H9 (cell line): ENCODE measurements around the gene PDLIM7. TPM values are rescaled to one million over a fixed set of nuclear protein-coding genes. Genes with fewer than 3 reads are reported as not detected.

Experiments used
- DNase-seq: peaks from one replicate; pipeline ENCODE4 v3.0.0-alpha.2; 2017
- H2AFZ ChIP-seq: one replicate; pipeline ENCODE4 v1.6.1; 2013; ENCODE audit warnings: mild to moderate bottlenecking, low read length, control low read depth, moderate library complexity
- H2AK5ac ChIP-seq: 2 replicates; pipeline ENCODE4 v1.6.1; 2013; ENCODE audit warnings: low read length, control low read depth, mixed read lengths; ENCODE audit not compliant: insufficient read length
- H2BK120ac ChIP-seq: one replicate; pipeline ENCODE4 v1.6.1; 2013; ENCODE audit warnings: low read depth, mild to moderate bottlenecking, low read length, control low read depth, inconsistent platforms; ENCODE audit not compliant: poor library complexity, severe bottlenecking
- H2BK12ac ChIP-seq: 2 replicates; pipeline ENCODE4 v1.6.1; 2013; ENCODE audit warnings: low read length, control low read depth, mixed read lengths, low read depth; ENCODE audit not compliant: insufficient read length
- H2BK15ac ChIP-seq: 2 replicates; pipeline ENCODE4 v1.6.1; 2013; ENCODE audit warnings: low read depth, low read length, control low read depth
- H2BK20ac ChIP-seq: one replicate; pipeline ENCODE4 v1.6.1; 2013; ENCODE audit warnings: low read depth, mild to moderate bottlenecking, low read length, control low read depth, inconsistent platforms; ENCODE audit not compliant: poor library complexity, severe bottlenecking
- H2BK5ac ChIP-seq: 2 replicates; pipeline ENCODE4 v1.6.1; 2013; ENCODE audit warnings: low read length, control low read depth, mixed read lengths; ENCODE audit not compliant: insufficient read length
- H3K14ac ChIP-seq: 2 replicates; pipeline ENCODE4 v1.6.1; 2013; ENCODE audit warnings: low read length, control low read depth; ENCODE audit not compliant: insufficient read depth
- H3K18ac ChIP-seq: 2 replicates; pipeline ENCODE4 v1.6.1; 2013; ENCODE audit warnings: low read depth, mild to moderate bottlenecking, mixed read lengths, low read length, control low read depth; ENCODE audit not compliant: insufficient read length
- H3K23ac ChIP-seq: 2 replicates; pipeline ENCODE4 v1.6.1; 2013; ENCODE audit warnings: low read length, control low read depth, mixed read lengths, low read depth; ENCODE audit not compliant: insufficient read length
- H3K23me2 ChIP-seq: 2 replicates; pipeline ENCODE4 v1.6.1; 2013; ENCODE audit warnings: low read depth, mild to moderate bottlenecking, mixed read lengths, low read length, control low read depth; ENCODE audit not compliant: insufficient read length, poor library complexity, severe bottlenecking
- H3K27ac ChIP-seq: 2 replicates; pipeline ENCODE4 v1.5.1; 2013; ENCODE audit warnings: low read length, control low read depth, mixed read lengths, low read depth; ENCODE audit not compliant: insufficient read length
- H3K27me3 ChIP-seq: 2 replicates; pipeline ENCODE4 v1.6.1; 2013; ENCODE audit warnings: low read length, control low read depth, inconsistent platforms; ENCODE audit not compliant: insufficient read depth
- H3K4ac ChIP-seq: 2 replicates; pipeline ENCODE4 v1.6.1; 2013; ENCODE audit warnings: low read depth, mild to moderate bottlenecking, control low read depth, inconsistent platforms, low read length, moderate library complexity
- H3K4me1 ChIP-seq: 2 replicates; pipeline ENCODE4 v1.6.1; 2013; ENCODE audit warnings: low read length, control low read depth, inconsistent platforms; ENCODE audit not compliant: insufficient read depth
- H3K4me2 ChIP-seq: 2 replicates; pipeline ENCODE4 v1.6.1; 2013; ENCODE audit warnings: low read length, control low read depth, mixed read lengths; ENCODE audit not compliant: insufficient read length, insufficient read depth
- H3K56ac ChIP-seq: 2 replicates; pipeline ENCODE4 v1.6.1; 2013; ENCODE audit warnings: low read depth, mild to moderate bottlenecking, mixed read lengths, low read length, control low read depth; ENCODE audit not compliant: insufficient read length
- H3K79me1 ChIP-seq: 2 replicates; pipeline ENCODE4 v1.6.1; 2013; ENCODE audit warnings: low read depth, mild to moderate bottlenecking, moderate library complexity, low read length, control low read depth, inconsistent platforms; ENCODE audit not compliant: insufficient read depth, poor library complexity, severe bottlenecking
- H3K79me2 ChIP-seq: 2 replicates; pipeline ENCODE4 v1.6.1; 2013; ENCODE audit warnings: low read length, control low read depth, inconsistent platforms; ENCODE audit not compliant: insufficient read depth
- H3K9ac ChIP-seq: 2 replicates; pipeline ENCODE4 v1.6.1; 2013; ENCODE audit warnings: low read length, control low read depth, mixed read lengths; ENCODE audit not compliant: insufficient read length; ENCODE audit errors: extremely low read depth
- H3K9me3 ChIP-seq: one replicate; pipeline ENCODE4 v1.6.1; 2013; ENCODE audit warnings: low read depth, low read length, inconsistent platforms; ENCODE audit not compliant: control insufficient read depth
- H3T11ph ChIP-seq: one replicate; pipeline ENCODE4 v1.6.1; 2013; ENCODE audit warnings: mild to moderate bottlenecking, low read length, control low read depth, inconsistent platforms
- H4K20me1 ChIP-seq: one replicate; pipeline ENCODE4 v1.6.1; 2013; ENCODE audit not compliant: control insufficient read depth, insufficient read length, insufficient read depth
- H4K5ac ChIP-seq: 2 replicates; pipeline ENCODE4 v1.6.1; 2013; ENCODE audit warnings: low read depth, mild to moderate bottlenecking, mixed read lengths, low read length, control low read depth; ENCODE audit not compliant: insufficient read length
- H4K8ac ChIP-seq: replicated peaks from 2 replicates; pipeline ENCODE4 v1.6.1; 2013; ENCODE audit warnings: low read length, control low read depth, mixed read lengths, low read depth; ENCODE audit not compliant: insufficient read length
- H4K91ac ChIP-seq: 2 replicates; pipeline ENCODE4 v1.6.1; 2013; ENCODE audit warnings: low read depth, mild to moderate bottlenecking, moderate library complexity, mixed read lengths, low read length, control low read depth; ENCODE audit not compliant: insufficient read length
- H3K27ac Mint-ChIP-seq, 3 experiments: 2 replicates in 2 of 3; 3 replicates in 1 of 3; pipeline ENCODE4 v1.8.0; 2020 to 2021; ENCODE audit warnings: mixed read lengths in 3 of 3, mild to moderate bottlenecking in 1 of 3, moderate library complexity in 1 of 3
- H3K27me3 Mint-ChIP-seq: 2 replicates; pipeline ENCODE4 v1.8.0; 2021; ENCODE audit warnings: low read depth, mild to moderate bottlenecking, moderate library complexity, mixed read lengths
- H3K36me3 Mint-ChIP-seq, 3 experiments: 2 replicates in 2 of 3; 3 replicates in 1 of 3; pipeline ENCODE4 v1.8.0; 2020 to 2021; ENCODE audit warnings: low read depth in 3 of 3, mixed read lengths in 3 of 3; ENCODE audit not compliant: insufficient read depth in 1 of 3
- H3K4me1 Mint-ChIP-seq, 2 experiments: 2 replicates each; pipeline ENCODE4 v1.8.0; 2020; ENCODE audit warnings: mixed read lengths in 2 of 2
- H3K4me3 Mint-ChIP-seq, 2 experiments: 2 replicates in 1 of 2; 3 replicates in 1 of 2; pipeline ENCODE4 v1.8.0; 2020 to 2021; ENCODE audit warnings: mild to moderate bottlenecking in 2 of 2, mixed read lengths in 2 of 2, moderate library complexity in 1 of 2
- H3K9me3 Mint-ChIP-seq, 2 experiments: 2 replicates in 1 of 2; 3 replicates in 1 of 2; pipeline ENCODE4 v1.8.0; 2020; ENCODE audit warnings: mild to moderate bottlenecking in 2 of 2, mixed read lengths in 2 of 2, moderate library complexity in 1 of 2
- CTCF ChIP-seq: fragments of 200-600 bp; sonication (generic); conservative IDR thresholded peaks from 3 replicates; pipeline ENCODE4 v1.8.0; 2021; ENCODE audit warnings: antibody characterized with exemption, mild to moderate bottlenecking
- WGBS: extraction: QIAGEN DNeasy Blood & Tissue Kit; methylation state at CpG from one replicate; pipeline ENCODE4 v1.1.7; 2013; ENCODE audit warnings: missing lambda C conversion rate, low lambda C conversion rate, mixed read lengths; ENCODE audit not compliant: insufficient read length; ENCODE audit errors: extremely low coverage; 5-methylcytosine and 5-hydroxymethylcytosine counted together
- total RNA-seq: library from RNA; stranded (reverse); gene quantifications from 2 replicates; pipeline ENCODE4 v1.2.1, GENCODE V29; 2021

The PDLIM7 gene
- total RNA-seq, 1 experiment from 2014 or later, result 137 TPM

DNA sequence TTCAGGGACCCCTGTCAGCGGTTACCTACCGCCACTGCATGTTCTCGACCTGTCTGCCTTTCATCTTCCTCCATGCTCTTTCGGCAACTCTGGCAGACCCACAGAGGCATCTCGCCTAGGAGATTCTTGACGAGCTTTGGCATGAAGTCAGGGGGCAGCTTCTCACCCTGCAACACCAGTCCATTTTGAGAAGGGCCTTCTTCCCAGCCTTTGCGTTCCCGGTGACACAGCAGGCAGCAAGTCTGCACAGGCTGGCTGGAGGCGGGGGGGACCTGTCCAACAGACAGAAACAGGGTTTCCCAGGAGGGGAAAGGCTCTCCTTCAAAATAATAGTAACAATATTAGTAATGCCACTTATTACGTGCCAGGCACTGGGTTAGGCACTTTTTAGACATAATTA, 41.5 kb upstream of the PDLIM7 start:
- no peak overlapping the region for H3K9ac ChIP-seq

More for the DNA sequence above, 41.5 kb upstream of the PDLIM7 start:
- Histone ChIP-seq H3K27ac (no peak overlapping the region), H3K27me3 (no peaks in the 10 kb centered on the region), H3K23me2 (no peaks in the 10 kb centered on the region), H2AFZ (no peak overlapping the region), H4K5ac (no peak overlapping the region), H2BK15ac (no peak overlapping the region), H2BK5ac (no peak overlapping the region), H3K18ac (no peak overlapping the region), H2BK20ac (no peak overlapping the region), H3K14ac (no peak overlapping the region), H3T11ph (no peak overlapping the region), H2BK120ac (no peak overlapping the region), H3K4me1 (no peaks in the 10 kb centered on the region), H4K91ac (no peak overlapping the region), H3K4ac (no peak overlapping the region), H3K79me2 (peaks cover 4% of the 10 kb centered on the region; the same call in 1 of the 2 replicates), H4K20me1 (no peaks in the 10 kb centered on the region), H3K4me2 (no peak overlapping the region), H3K79me1 (peaks cover 6% of the 10 kb centered on the region), H2BK12ac (no peak overlapping the region), H2AK5ac (no peak overlapping the region), H3K9me3 (no peaks in the 10 kb centered on the region), H3K23ac (no peak overlapping the region), H4K8ac (no peak overlapping the region), H3K56ac (no peak overlapping the region)
- H3K4me1 Mint-ChIP-seq, result no peaks in the 10 kb centered on the region
- no peaks in the 10 kb centered on the region for H3K27me3 Mint-ChIP-seq
- no peak for DNase-seq
- H3K36me3 Mint-ChIP-seq, result peaks cover 22 to 54% (median 48%) of the 10 kb centered on the region in 3 experiments; a peak in 6 of 7 replicates
- no peak for TF ChIP-seq CTCF
- no CpG with 5 or more reads among the region's 10 CpGs for WGBS
- H3K27ac Mint-ChIP-seq, result no peak overlapping the region; a peak in 1 of 7 replicates
- no peak overlapping the region for H3K4me3 Mint-ChIP-seq
- no peaks in the 10 kb centered on the region for H3K9me3 Mint-ChIP-seq
